GM12878 (cell line): ENCODE measurements around the gene ABHD11. TPM values are rescaled to one million over a fixed set of nuclear protein-coding genes. Genes with fewer than 3 reads are reported as not detected.

Source experiments
- ATAC-seq: fragments of 200-7000 bp; cut with Tn5 transposase; 3 replicates; pipeline ENCODE4 v1.9.1; 2020; ENCODE audit warnings: mild to moderate bottlenecking, moderate library complexity
- BruUV-seq: library from RNA; stranded (reverse); fragments of 400-500 nt; replicated peaks from 2 replicates; lab custom pipeline; 2021; lab: Mats Ljungman, UMichigan
- CTCF ChIA-PET: fragments of 300-600 bp; sonication (Branson Sonifier 250); formaldehyde crosslinking; extraction: SDS; loops from one replicate; lab custom pipeline; 2021; ENCODE audit warnings: inconsistent platforms; lab: Yijun Ruan, JAX
- POLR2A ChIA-PET: fragments of 350-600 bp; formaldehyde crosslinking; extraction: SDS; loops from one replicate; lab custom pipeline; 2021; ENCODE audit warnings: inconsistent platforms; lab: Charles Lee
- RAD21 ChIA-PET: fragments of 300-600 bp; sonication (Branson Sonifier 250); formaldehyde crosslinking; loops from one replicate; lab custom pipeline; 2023; ENCODE audit warnings: antibody characterized with exemption; ENCODE audit not compliant: unreplicated experiment; lab: Charles Lee
- SMC1A ChIA-PET: fragments of 300-600 bp; sonication (Branson Sonifier 250); formaldehyde crosslinking; loops from one replicate; lab custom pipeline; 2023; ENCODE audit not compliant: unreplicated experiment, uncharacterized antibody; lab: Charles Lee
- DNase-seq: peaks from one replicate; pipeline ENCODE4 v3.0.0-alpha.2; 2011; ENCODE audit warnings: low read depth, low spot score
- FAIRE-seq: peaks from 3 replicates; lab custom pipeline; 2011; peaks lifted over from hg19 to GRCh38; lab: Jason Lieb, UNC
- H2AFZ ChIP-seq: 2 replicates; pipeline ENCODE4 v1.6.0; 2011; ENCODE audit warnings: low read depth, low read length, control low read depth; ENCODE audit not compliant: control insufficient read depth
- H3K27ac ChIP-seq: 2 replicates; pipeline ENCODE4 v1.5.1; 2011; ENCODE audit warnings: control low read depth; ENCODE audit not compliant: control insufficient read depth, insufficient read depth
- H3K27me3 ChIP-seq, 2 experiments: replicated peaks in 1 of 2; 2 replicates each; pipeline versions ENCODE4 v1.6.0 to v1.6.1; 2011; ENCODE audit warnings: low read length in 1 of 2; ENCODE audit not compliant: control insufficient read depth in 2 of 2, insufficient read depth in 2 of 2
- H3K36me3 ChIP-seq, 2 experiments: 2 replicates each; pipeline ENCODE4 v1.5.1; 2011; ENCODE audit warnings: low read length in 1 of 2; ENCODE audit not compliant: control insufficient read depth in 2 of 2, insufficient read depth in 2 of 2
- H3K4me1 ChIP-seq: 2 replicates; pipeline ENCODE4 v1.6.1; 2011; ENCODE audit warnings: mild to moderate bottlenecking, low read length, moderate library complexity, mixed read lengths; ENCODE audit not compliant: control insufficient read depth, insufficient read depth
- H3K4me2 ChIP-seq: 2 replicates; pipeline ENCODE4 v1.6.0; 2011; ENCODE audit warnings: control low read depth; ENCODE audit not compliant: control insufficient read depth, insufficient read depth
- H3K4me3 ChIP-seq: fragments of 200-600 bp; sonication (generic); 2 replicates; pipeline ENCODE4 v1.5.1; 2016
- H3K79me2 ChIP-seq: 2 replicates; pipeline ENCODE4 v1.6.0; 2011; ENCODE audit warnings: low read length; ENCODE audit not compliant: control insufficient read depth, insufficient read depth
- H3K9ac ChIP-seq: 2 replicates; pipeline ENCODE4 v1.8.0; 2011; ENCODE audit warnings: low read length, control low read depth, mixed read lengths; ENCODE audit not compliant: control insufficient read depth, insufficient read depth
- H3K9me3 ChIP-seq: replicated peaks from 3 replicates; pipeline ENCODE4 v1.5.1; 2011; ENCODE audit warnings: mild to moderate bottlenecking, low read length; ENCODE audit not compliant: control insufficient read depth, insufficient read depth
- H4K20me1 ChIP-seq: 2 replicates; pipeline ENCODE4 v1.6.0; 2011; ENCODE audit not compliant: control insufficient read depth, insufficient read depth
- CEBPB ChIP-seq, 2 experiments: fragments of 150-350 bp in 1 of 2; IDR thresholded peaks; 2 replicates each; pipeline ENCODE4 v1.6.1; 2012 to 2014; ENCODE audit warnings: low read depth in 2 of 2, low read length in 2 of 2, borderline replicate concordance in 1 of 2, inconsistent platforms in 1 of 2
- EZH2 ChIP-seq: IDR thresholded peaks from 2 replicates; pipeline ENCODE4 v1.6.1; 2012; ENCODE audit warnings: low read depth, mild to moderate bottlenecking, control low read depth, inconsistent platforms, low read length, borderline replicate concordance; ENCODE audit not compliant: control insufficient read depth
- IRF4 ChIP-seq: IDR thresholded peaks from 2 replicates; pipeline ENCODE4 v1.6.1; 2011; ENCODE audit warnings: low read depth, low read length
- KAT2A ChIP-seq: conservative IDR thresholded peaks from 2 replicates; pipeline ENCODE4 v1.6.1; 2011; ENCODE audit warnings: low read depth, low read length; ENCODE audit not compliant: control insufficient read depth
- LARP7 ChIP-seq: fragments of 450-650 bp; IDR thresholded peaks from 2 replicates; pipeline ENCODE4 v1.6.1; 2017; ENCODE audit warnings: mild to moderate bottlenecking
- MXI1 ChIP-seq: fragments of 150-350 bp; IDR thresholded peaks from 2 replicates; pipeline ENCODE4 v1.6.1; 2011; ENCODE audit warnings: low read depth, mild to moderate bottlenecking, inconsistent platforms, low read length, improper control_type of control experiment
- NRF1 ChIP-seq: conservative IDR thresholded peaks from 2 replicates; pipeline ENCODE4 v1.6.1; 2011; ENCODE audit warnings: mild to moderate bottlenecking, low read depth, low read length, improper control_type of control experiment
- PML ChIP-seq: IDR thresholded peaks from 2 replicates; pipeline ENCODE4 v1.6.1; 2012; ENCODE audit warnings: low read length, inconsistent platforms
- POLR2AphosphoS5 ChIP-seq: IDR thresholded peaks from 2 replicates; pipeline ENCODE4 v1.6.1; 2011; ENCODE audit warnings: mild to moderate bottlenecking, low read length, inconsistent platforms
- TCF7 ChIP-seq: IDR thresholded peaks from 2 replicates; pipeline ENCODE4 v1.6.1; 2014; ENCODE audit warnings: antibody characterized with exemption, borderline replicate concordance
- ZNF24 ChIP-seq: fragments of 450-650 bp; IDR thresholded peaks from 2 replicates; pipeline ENCODE4 v1.6.1; 2017; ENCODE audit warnings: antibody characterized with exemption, mild to moderate bottlenecking
- WGBS: methylation state at CpG from one replicate; pipeline ENCODE4 v1.1.6; 2016; ENCODE audit warnings: low lambda C conversion rate; ENCODE audit not compliant: insufficient replicate concordance, insufficient coverage; ENCODE audit errors: missing lambda C conversion rate; 5-methylcytosine and 5-hydroxymethylcytosine counted together
- in situ Hi-C: fragments of 300-500 bp; cut with MboI; formaldehyde crosslinking; loops from 9 replicates; pipeline ENCODE4 v1.14.3; 2018; ENCODE audit warnings: mixed read lengths
- intact Hi-C: fragments of 100-400 bp; cut with micrococcal nuclease; formaldehyde crosslinking; loops from one replicate; pipeline ENCODE4 v1.14.2; 2022; ENCODE audit not compliant: unreplicated experiment
- polyA plus RNA-seq, 11 experiments: library from polyadenylated mRNA; depleted of rRNA in 4 of 11; unstranded in 6 of 11; stranded (reverse) in 5 of 11; fragments of >200 nt; fragmentation: Nextera tagmentation in 4 of 11; fragmentation: Illumina TruSeq in 1 of 11; extraction: Ambion mirVana in 4 of 11; extraction: Trizol in 1 of 11; gene quantifications; 1 replicate in 1 of 11; 2 replicates in 10 of 11; pipeline versions ENCODE4 v1.2.1 to v1.2.3, GENCODE V29; 2011 to 2016; ENCODE audit warnings: inconsistent platforms in 2 of 11, missing spikeins in 2 of 11, low read depth in 1 of 11
- total RNA-seq, 4 experiments: library from RNA; depleted of rRNA in 3 of 4; stranded (reverse); fragments of >200 nt in 3 of 4; fragmentation: Illumina TruSeq in 1 of 4; extraction: Trizol in 1 of 4; gene quantifications; 2 replicates each; pipeline versions ENCODE4 v1.2.1 to v1.2.3, GENCODE V29; 2013 to 2021
- TF ChIP-seq, protein P1 (sequence below): fragments of 450-650 bp; IDR thresholded peaks from 2 replicates; pipeline ENCODE4 v1.6.1; 2017; ENCODE audit warnings: antibody characterized with exemption, mild to moderate bottlenecking, moderate library complexity

Gene ABHD11
- total and polyA plus RNA-seq, 10 of the 15 experiments (the other 5 are each of a cell fraction or from before 2014, with no cell fraction given), result 2.8 to 24.8 (median 10.1) TPM

DNA sequence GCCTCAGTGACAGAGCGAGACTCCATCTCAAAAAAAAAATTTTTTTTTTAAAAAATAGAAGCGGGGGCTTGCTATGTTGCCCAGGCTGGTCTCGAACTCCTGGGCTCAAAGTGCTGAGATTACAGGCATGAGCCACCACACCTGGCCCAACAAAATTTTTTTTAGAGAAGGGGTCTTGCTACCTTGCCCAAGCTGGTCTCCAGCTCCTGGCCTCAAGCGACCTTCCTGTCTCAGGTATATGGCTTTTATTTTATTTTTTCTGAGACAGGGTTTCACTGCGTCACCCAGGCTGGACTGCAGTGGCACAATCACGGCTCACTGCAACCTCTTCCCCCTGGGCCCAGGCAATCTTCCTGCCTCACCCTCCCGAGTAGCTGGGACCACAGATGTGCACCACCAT lies 1.6 kb upstream of the ABHD11 start:
- Histone ChIP-seq H3K27me3 (no peaks in the 10 kb centered on the region), H3K9me3 (no peaks in the 10 kb centered on the region), H3K4me1 (no peaks in the 10 kb centered on the region; the same call in 1 of the 2 replicates), H3K4me3 (no peak overlapping the region), H3K27ac (no peak overlapping the region), H2AFZ (no peak overlapping the region), H3K4me2 (no peak overlapping the region), H4K20me1 (no peaks in the 10 kb centered on the region), H3K36me3 (peaks cover 0 to 8% of the 10 kb centered on the region in 2 experiments; a peak in 3 of 4 replicates), H3K79me2 (no peaks in the 10 kb centered on the region; the same call in 1 of the 2 replicates), H3K9ac (no peak overlapping the region)
- FAIRE-seq (no peak), DNase-seq (no peak), ATAC-seq (no peak)
- intact Hi-C loops, result no loop called here
- ChIA-PET RAD21 (interaction anchor here (0.7 to 2.0 kb wide), 2 partner anchors 23 to 67 kb away, joined by 3 to 4 read pairs; no protein-coding TSS in a partner anchor), SMC1A (interaction anchor here (1.0 kb wide), 1 partner anchor 111 kb away, joined by 3 read pairs; no protein-coding TSS in a partner anchor), CTCF (interaction anchor here (0.6 to 0.8 kb wide), 2 partner anchors 13 to 114 kb away, joined by 3 to 4 read pairs; no protein-coding TSS in a partner anchor), POLR2A (no interaction called here)
- 94% methylated on average over 7 of the region's 7 CpGs for WGBS
- in situ Hi-C loops, result no loop called here
- TF ChIP-seq, protein P1, sequence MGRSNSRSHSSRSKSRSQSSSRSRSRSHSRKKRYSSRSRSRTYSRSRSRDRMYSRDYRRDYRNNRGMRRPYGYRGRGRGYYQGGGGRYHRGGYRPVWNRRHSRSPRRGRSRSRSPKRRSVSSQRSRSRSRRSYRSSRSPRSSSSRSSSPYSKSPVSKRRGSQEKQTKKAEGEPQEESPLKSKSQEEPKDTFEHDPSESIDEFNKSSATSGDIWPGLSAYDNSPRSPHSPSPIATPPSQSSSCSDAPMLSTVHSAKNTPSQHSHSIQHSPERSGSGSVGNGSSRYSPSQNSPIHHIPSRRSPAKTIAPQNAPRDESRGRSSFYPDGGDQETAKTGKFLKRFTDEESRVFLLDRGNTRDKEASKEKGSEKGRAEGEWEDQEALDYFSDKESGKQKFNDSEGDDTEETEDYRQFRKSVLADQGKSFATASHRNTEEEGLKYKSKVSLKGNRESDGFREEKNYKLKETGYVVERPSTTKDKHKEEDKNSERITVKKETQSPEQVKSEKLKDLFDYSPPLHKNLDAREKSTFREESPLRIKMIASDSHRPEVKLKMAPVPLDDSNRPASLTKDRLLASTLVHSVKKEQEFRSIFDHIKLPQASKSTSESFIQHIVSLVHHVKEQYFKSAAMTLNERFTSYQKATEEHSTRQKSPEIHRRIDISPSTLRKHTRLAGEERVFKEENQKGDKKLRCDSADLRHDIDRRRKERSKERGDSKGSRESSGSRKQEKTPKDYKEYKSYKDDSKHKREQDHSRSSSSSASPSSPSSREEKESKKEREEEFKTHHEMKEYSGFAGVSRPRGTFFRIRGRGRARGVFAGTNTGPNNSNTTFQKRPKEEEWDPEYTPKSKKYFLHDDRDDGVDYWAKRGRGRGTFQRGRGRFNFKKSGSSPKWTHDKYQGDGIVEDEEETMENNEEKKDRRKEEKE, result no peak
- TF ChIP-seq MXI1 (no peak), POLR2AphosphoS5 (no peak), CEBPB (IDR thresholded peaks at IDR 0.05; ENCODE audit: borderline replicate concordance in 1 of 2, low read depth in 2 of 2, low read length in 2 of 2) (no peak), LARP7 (no peak), EZH2 (no peak), KAT2A (no peak), NRF1 (no peak), TCF7 (no peak), IRF4 (no peak), PML (no peak), ZNF24 (no peak)
- no TSS peak for BruUV-seq
